ENCODE data around the gene FAF1.

GRCh38 chr1:50964863-50965262, 4.8 kb upstream of the FAF1 start:
- TF ChIP-seq POLR2A (IDR thresholded peaks at IDR 0.05) (no peak), CTCF (IDR thresholded peaks at IDR 0.05) (no peak)

All from esophagus squamous epithelium (tissue), 4 donors.